ENCODE data around the gene CDR2L.
"Not testable (repeated sequence)": the region's sequence is repeated elsewhere in the genome, so short reads cannot be mapped to it uniquely, and the experiment has no call there.

Gene CDR2L

DNA sequence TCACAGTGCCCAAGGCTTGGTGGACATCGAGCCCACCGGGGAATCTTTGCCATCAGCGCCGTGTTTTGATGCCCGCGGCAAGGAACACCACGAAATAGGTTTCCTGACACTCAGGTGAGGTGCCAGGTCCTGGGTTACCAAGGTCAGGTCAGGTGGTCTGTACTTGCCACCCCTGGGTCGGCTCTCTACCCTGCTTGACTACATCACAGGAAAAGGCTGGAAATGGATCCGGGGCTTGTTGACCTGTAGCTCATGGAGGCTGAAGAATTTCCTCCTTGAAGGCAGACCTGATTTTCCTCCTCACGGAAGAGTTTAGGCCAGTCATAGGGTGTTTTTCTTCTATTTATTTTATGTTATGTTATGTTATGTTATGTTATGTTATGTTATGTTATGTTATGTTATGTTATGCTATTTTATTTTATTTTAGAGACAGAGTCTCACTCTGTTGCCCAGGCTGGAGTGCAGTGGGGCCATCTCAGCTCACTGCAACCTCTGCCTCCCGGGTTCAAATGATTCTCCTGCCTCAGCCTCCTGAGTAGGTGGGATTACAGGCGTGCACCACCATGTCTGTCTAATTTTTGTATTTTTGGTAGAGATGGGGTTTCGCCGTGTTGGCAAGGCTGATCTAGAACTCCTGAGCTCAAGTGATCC is 4.6 kb upstream of the CDR2L start:
- DNase-seq: not testable (repeated sequence)

- DNase-seq: no peak
These were observed 1.2 kb upstream of the CDR2L start for GRCh38 chr17:74986206-74986576.

GRCh38 chr17:74987909-74988711 is 678 bp downstream of the CDR2L start:
- DNase-seq: peak; percentile 16

DNA sequence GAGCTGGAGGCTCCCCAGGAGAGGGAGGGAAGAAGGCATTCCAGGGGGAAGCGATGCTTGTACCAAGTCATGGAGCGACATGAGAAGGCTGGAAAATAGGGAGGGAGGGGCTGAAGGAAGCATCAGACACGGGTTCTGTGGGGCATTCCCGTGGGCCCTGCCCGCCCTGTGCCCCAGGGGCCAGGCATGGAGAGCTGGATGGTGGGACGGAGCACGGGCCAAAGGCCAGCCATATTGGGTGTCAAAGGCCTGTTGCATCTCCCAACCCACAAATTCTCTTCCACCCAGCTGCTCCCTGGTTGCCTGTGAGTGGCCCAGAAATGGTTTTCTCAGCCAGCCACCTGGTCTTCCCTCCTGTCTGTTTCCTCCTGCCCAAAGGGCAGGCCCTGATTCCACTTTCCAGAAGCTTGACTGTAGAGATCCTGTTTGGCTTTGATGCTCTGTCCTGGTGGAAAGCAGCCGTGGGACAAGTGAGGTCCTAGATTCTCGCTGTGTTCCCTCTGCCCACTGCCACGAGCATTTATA is 3.2 kb downstream of the CDR2L start:
- DNase-seq: no peak

- no peak for DNase-seq
These were observed 4.8 kb downstream of the CDR2L start for GRCh38 chr17:74992223-74992622.

DNA sequence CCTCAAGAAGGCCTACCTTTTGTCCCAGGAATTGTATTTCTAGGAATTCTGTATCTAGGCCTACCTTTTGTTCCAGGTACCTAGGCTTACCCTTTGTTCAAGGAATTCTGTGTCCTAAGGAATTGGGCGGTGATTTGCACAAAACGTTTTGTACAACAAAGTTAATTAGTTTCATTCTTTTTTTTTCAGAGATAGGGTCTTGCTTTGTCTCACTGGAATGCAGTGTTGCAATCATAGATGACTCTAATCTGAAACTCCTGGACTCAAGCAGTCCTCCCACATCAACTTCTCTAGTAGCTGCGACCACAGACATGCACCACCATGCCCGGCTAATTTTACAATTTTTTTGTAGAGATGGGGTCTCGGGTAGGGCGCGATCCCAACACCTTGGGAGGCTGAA is 7.0 kb downstream of the CDR2L start:
- no peak for DNase-seq

DNA sequence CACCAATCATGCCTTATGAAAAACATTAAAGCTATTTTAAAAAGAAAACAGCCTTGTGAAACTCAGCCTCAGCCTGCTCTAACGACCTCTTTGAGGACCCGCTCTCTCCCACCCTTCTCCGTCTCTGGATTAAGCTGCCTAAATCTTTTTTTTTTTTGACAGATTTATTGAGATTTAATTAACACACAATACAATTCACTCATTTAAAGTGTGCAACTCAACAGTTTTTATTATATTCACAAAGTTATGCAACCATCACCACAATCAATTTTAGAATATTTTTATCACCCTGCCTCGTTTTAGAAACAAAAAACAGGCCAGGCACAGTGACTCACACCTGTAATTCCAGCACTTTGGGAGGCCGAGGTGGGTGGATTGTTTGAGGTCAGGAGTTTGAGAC is 8.4 kb downstream of the CDR2L start:
- no peak for DNase-seq

DNA sequence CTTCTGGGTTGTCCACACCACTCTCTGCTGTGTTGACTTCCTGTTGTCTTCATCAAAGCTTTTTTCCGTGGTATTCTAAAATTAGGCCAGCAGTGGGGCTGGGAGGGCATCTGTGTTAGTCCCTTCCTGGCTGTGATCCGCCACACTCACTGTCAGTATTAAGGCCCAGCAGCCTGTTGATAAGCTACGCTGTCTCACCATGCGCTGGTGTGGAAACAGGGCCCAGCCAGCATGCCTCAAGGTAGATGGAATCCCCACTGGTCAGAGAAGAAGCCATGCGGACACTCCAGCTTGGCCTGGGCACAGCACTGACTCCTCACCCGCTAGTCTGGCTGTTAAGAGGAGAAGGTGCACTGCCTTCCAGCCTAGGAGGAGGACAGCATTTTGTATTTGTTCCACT is 11.4 kb downstream of the CDR2L start:
- no peak for DNase-seq

- DNase-seq: no peak
These were observed 12.1 kb downstream of the CDR2L start for GRCh38 chr17:74999523-74999922.

- DNase-seq: no peak
These were observed 14.7 kb downstream of the CDR2L start for GRCh38 chr17:75001915-75002843.

DNA sequence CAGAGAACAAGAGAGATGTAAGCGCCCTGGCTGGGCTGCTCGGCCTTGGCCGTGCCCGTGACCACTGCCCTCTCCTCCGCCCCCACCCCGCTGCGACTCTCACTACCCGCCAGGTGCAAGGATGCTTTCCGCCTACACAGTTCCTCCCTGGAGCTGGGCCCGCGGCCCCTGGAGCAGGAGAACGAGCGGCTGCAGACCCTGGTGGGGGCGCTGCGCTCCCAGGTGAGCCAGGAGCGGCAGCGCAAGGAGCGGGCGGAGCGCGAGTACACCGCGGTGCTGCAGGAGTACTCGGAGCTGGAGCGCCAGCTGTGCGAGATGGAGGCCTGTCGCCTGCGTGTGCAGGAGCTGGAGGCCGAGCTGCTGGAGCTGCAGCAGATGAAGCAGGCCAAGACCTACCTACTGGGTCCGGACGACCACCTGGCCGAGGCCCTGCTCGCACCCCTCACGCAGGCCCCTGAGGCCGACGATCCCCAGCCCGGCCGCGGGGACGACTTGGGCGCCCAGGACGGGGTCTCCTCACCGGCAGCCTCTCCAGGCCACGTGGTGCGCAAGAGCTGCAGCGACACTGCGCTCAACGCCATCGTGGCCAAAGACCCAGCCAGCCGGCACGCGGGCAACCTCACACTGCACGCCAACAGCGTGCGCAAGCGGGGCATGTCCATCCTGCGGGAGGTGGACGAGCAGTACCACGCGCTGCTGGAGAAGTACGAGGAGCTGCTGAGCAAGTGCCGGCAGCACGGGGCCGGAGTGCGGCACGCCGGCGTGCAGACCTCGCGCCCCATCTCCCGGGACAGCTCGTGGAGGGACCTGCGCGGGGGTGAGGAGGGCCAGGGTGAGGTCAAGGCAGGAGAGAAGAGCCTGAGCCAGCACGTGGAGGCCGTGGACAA is 15.9 kb downstream of the CDR2L start:
- no peak for DNase-seq

GRCh38 chr17:75003957-75004355 is 16.5 kb downstream of the CDR2L start:
- no peak for DNase-seq

DNA sequence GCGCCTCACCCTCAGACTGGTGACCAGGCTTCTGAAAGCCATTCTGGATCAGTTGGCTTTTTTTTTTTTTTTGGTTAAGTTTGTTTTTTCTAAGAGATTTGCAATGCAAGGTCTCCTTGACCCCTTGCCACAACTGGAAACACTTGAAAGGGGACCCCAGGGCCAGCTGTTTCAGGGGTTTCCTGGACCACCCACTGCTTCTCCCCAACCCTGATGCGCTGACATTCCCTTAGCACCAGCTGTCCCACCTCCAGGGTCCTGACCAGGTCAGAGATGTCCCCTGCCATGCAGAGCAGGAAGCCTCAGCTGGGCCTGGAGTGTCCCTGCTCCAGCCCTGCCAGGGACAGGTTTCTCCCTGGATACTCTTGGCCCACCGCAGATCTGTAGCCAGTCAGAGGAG is 16.9 kb downstream of the CDR2L start:
- DNase-seq: no peak

DNA sequence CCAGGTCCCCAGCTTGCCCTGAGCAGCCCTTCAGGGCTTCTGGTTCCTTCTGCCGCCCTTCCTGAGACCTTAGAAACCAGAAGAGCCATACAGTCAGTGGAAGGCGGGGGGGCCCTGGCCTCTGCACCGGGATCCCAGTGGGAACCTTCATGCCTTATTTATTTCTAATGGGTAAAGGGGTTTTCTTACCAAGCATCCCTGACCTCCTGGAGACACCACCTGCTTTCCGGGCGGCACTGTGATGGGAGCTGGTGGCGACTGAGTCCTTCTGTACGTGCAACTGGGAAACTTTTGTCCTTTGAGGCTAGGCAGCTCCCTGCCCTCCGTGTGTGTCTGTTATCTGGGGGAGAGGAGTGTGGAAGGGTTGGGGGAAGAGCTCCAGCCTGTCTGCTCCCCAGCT is 17.9 kb downstream of the CDR2L start:
- DNase-seq: no peak

DNA sequence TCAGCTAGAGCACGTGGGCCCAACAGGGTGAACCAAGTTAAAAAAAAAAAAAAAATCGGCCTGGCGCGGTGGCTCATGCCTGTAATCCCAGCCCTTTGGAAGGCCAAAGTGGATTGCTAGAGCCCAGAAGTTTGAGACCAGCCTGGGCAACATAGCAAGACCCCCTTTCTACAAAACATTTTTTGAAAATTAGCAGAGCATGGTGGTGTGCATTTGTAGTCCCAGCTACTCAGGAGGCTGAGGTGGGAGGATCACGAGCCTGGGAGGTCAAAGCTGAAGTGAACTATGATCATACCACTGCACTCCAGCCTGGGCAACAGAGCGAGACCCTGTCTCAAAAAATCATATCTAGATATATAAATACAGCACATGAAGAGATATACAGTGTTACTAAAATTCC is 18.7 kb downstream of the CDR2L start:
- not testable (repeated sequence) for DNase-seq

DNA sequence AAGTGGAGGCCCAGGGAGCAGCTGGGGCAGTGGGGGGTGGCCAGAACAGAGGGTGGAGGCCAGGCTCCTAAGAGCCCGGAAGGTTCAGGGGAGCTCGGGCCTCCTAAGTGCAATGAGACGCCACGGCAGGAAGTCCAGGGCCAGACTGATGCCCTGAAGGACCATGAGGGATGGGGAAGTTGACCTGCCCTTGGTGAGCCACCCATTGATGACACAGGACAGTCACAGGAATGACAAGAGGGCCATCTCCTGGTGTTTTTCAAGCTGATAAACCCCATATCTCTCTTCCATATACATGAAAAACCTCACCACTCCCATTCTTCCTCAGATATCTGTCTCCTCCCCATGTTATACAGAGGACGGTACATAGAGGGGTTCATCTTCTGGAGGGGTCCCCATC is 19.2 kb downstream of the CDR2L start:
- DNase-seq: no peak

- no peak for DNase-seq
These were observed 20.9 kb downstream of the CDR2L start for GRCh38 chr17:75008373-75008772.

DNA sequence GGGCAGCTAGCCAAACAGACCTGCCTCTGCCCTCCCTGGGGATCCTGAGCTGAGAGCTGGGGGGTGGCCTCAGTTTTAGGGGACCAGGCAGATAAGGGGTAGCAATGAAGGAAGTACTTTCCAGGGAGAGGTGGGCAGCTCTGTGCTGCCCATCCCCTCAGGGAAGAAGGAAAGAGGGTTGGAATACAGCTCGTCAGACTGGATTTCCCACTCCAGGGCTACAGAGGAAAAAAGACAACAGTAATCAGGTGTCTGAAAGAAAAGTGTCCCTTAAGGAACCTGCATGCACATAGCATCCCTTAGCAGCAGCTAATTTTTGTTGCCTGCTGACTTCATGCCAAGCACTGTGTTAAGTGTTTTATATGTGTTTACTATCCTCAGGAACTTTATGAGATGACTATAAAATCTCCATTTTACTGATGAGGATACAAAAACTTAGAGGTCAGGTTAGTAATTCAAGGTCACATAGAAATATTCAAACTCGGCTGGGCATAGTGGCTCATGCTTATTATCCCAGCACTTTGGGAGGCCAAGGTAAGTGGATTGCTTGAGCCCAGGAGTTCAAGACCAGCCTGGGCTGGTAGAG is 21.8 kb downstream of the CDR2L start:
- no peak for DNase-seq

GRCh38 chr17:75010683-75011400 is 23.4 kb downstream of the CDR2L start:
- DNase-seq: no peak

DNA sequence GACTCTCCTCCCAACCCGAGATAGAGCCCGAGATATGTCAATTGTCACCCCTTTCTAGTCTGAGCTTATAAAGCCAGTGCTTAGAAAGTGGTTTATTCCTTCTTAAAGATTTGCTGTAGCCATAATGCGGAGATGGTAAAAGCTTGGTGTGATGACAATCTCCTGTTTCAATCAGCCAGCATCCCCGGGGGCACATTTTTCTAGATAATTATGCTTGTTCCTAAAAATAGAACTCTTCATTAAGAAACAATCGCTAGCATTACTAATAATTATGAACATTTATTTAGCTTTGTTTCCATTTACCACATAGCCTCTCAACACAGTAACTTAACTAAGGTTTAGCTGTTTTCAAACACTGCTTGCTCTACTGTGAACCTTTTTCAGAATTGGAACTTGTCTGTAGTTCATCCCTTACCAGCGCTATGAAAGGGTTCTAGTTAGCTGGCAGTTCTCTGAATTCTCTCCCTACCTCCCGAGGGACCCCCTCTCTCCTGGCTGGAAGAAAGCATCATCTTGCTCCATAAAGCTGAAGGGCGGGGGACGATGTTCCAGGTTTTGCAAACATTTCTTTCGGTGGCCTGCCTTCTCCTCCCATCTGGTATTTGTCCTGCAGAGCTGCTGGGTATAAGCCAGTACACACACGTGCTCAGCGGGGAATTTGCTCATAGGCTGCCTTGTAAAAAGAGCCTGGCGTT is 24.1 kb downstream of the CDR2L start:
- no peak for DNase-seq

- DNase-seq: no peak
These were observed 24.6 kb downstream of the CDR2L start for GRCh38 chr17:75012096-75012345.
